ENCODE results near the gene RMI1. TPM values are rescaled to one million over a fixed set of nuclear protein-coding genes. Genes with fewer than 3 reads are reported as not detected.

The RMI1 gene
- total and polyA plus RNA-seq, 2 of the 8 experiments (the other 6 are each of a cell fraction or from before 2014, with no cell fraction given) = 3.0 to 34.1 TPM

GRCh38 chr9:83959061-83959460 lies 21.5 kb upstream of the RMI1 start:
- Histone ChIP-seq H4K5ac (ENCODE audit: insufficient read length, low read depth, low read length) (no peak overlapping the region), H3K23me2 (ENCODE audit: low read depth, low read length) (no peaks in the 10 kb centered on the region), H4K91ac (replicated peaks; ENCODE audit: insufficient read length, low read length) (no peak overlapping the region), H2BK15ac (ENCODE audit: low read length) (no peak overlapping the region), H3K4me3 (ENCODE audit: extremely low read depth in 1 of 4, insufficient read depth in 2 of 4, low read depth in 3 of 4, low read length in 4 of 4) (no peak overlapping the region), H4K8ac (ENCODE audit: extremely low read depth, insufficient read depth, low read length) (no peak overlapping the region), H3K4me2 (ENCODE audit: insufficient read depth in 1 of 2, low read depth in 2 of 2, low read length in 2 of 2) (no peak overlapping the region), H3K27ac (ENCODE audit: low read depth, low read length) (no peak overlapping the region), H3K4ac (replicated peaks; ENCODE audit: insufficient read length, low read depth, low read length) (no peak overlapping the region), H2BK12ac (ENCODE audit: low read depth, low read length) (no peak overlapping the region), H3K18ac (ENCODE audit: extremely low read depth, low read length) (no peak overlapping the region), H3K79me2 (ENCODE audit: control insufficient read depth in 1 of 2, insufficient read depth in 2 of 2, low read length in 2 of 2) (no peaks in the 10 kb centered on the region), H4K20me1 (replicated peaks in 1 of 2; ENCODE audit: control insufficient read depth in 1 of 2, insufficient read depth in 2 of 2, low read length in 2 of 2) (no peaks in the 10 kb centered on the region), H3K9me3 (ENCODE audit: insufficient read depth in 2 of 2, low read depth in 1 of 2, low read length in 1 of 2) (no peaks in the 10 kb centered on the region), H3K27me3 (replicated peaks in 1 of 4; ENCODE audit: control insufficient read depth in 3 of 4, extremely low read depth in 1 of 4, insufficient read depth in 3 of 4, low read length in 3 of 4) (no peaks in the 10 kb centered on the region), H2AFZ (ENCODE audit: low read length) (no peak overlapping the region), H2BK20ac (ENCODE audit: low read length) (no peak overlapping the region), H3K9ac (replicated peaks in 1 of 4; ENCODE audit: extremely low read depth in 1 of 4, low read depth in 3 of 4, low read length in 3 of 4) (no peak overlapping the region), H3K4me1 (replicated peaks in 1 of 4; ENCODE audit: control insufficient read depth in 3 of 4, insufficient read depth in 4 of 4, low read length in 3 of 4) (no peaks in the 10 kb centered on the region), H2BK120ac (replicated peaks; ENCODE audit: low read depth, low read length) (no peak overlapping the region), H3K23ac (ENCODE audit: insufficient read length) (no peak overlapping the region), H3K14ac (ENCODE audit: insufficient read length) (no peak overlapping the region), H3K56ac (replicated peaks; ENCODE audit: insufficient read length, low read depth, low read length) (no peak overlapping the region), H3K79me1 (ENCODE audit: low read depth, low read length) (no peaks in the 10 kb centered on the region), H3K36me3 (ENCODE audit: control insufficient read depth in 2 of 4, insufficient read depth in 4 of 4, low read length in 3 of 4) (no peaks in the 10 kb centered on the region), H2BK5ac (ENCODE audit: low read depth, low read length) (no peak overlapping the region), H2AK5ac (ENCODE audit: low read depth, low read length) (no peak overlapping the region)
- ChIA-PET POLR2A (ENCODE audit: partially characterized antibody) (interaction anchor here (1.1 to 10.4 kb wide), 4 partner anchors 12 to 38 kb away, joined by 3 to 269 read pairs (median 53); partner anchors contain the start of genes HNRNPK, KIF27 and RMI1), CTCF (ENCODE audit: partially characterized antibody) (interaction anchor here (0.7 to 2.2 kb wide), 4 partner anchors 22 to 354 kb away, joined by 3 to 6 read pairs (median 4); no protein-coding TSS in a partner anchor)
- 96% methylated on average over 4 of the region's 4 CpGs; no CpG with 5 or more reads in 1 of the 2 experiments for WGBS, 2 experiments (ENCODE audit: extremely low coverage in 1 of 2, insufficient coverage in 1 of 2, insufficient read length in 1 of 2, insufficient replicate concordance in 2 of 2, low coverage in 1 of 2, low lambda C conversion rate in 2 of 2, missing lambda C conversion rate in 1 of 2)
- DNase-seq (ENCODE audit: low read depth in 1 of 2, low spot score in 2 of 2) = no peak
- FAIRE-seq = no peak
- TF ChIP-seq YY1 (IDR thresholded peaks at IDR 0.05; ENCODE audit: low read depth, low read length) (no peak), SUZ12 (IDR thresholded peaks at IDR 0.05; ENCODE audit: low read length) (no peak), TAF1 (IDR thresholded peaks at IDR 0.05; ENCODE audit: low read depth, low read length) (no peak), NRF1 (IDR thresholded peaks at IDR 0.05; ENCODE audit: low read depth, low read length) (no peak), ZNF274 (IDR thresholded peaks at IDR 0.05; ENCODE audit: borderline replicate concordance, extremely low read depth, low read length) (no peak), E2F6 (IDR thresholded peaks at IDR 0.05) (no peak), KDM5A (IDR thresholded peaks at IDR 0.05; ENCODE audit: low read length) (no peak), SP4 (IDR thresholded peaks at IDR 0.05; ENCODE audit: low read length) (no peak), POLR2AphosphoS5 (IDR thresholded peaks at IDR 0.05; ENCODE audit: low read depth, low read length) (no peak), CTCF (IDR thresholded peaks at IDR 0.05; ENCODE audit: control extremely low read depth in 1 of 3, insufficient read depth in 1 of 3, low read depth in 1 of 3, low read length in 3 of 3) (no peak), SIN3A (conservative IDR thresholded peaks at IDR 0.05 in 1 of 2, IDR thresholded peaks at IDR 0.05 in 1 of 2; ENCODE audit: low read depth in 1 of 2, low read length in 2 of 2) (no peak)
